Gastroesophageal sphincter (tissue), 4 donors: ENCODE results near the gene ANKRD23. TPM values are rescaled to one million over a fixed set of nuclear protein-coding genes. Genes with fewer than 3 reads are reported as not detected.

ENCODE experiments used
- ATAC-seq: fragments of 150-250 bp; one replicate; pipeline ENCODE4 v1.9.1; 2016; ENCODE audit warnings: mild to moderate bottlenecking, moderate library complexity
- H3K27ac ChIP-seq, 4 donors: fragments of 200-600 bp; sonication (generic) in 3 of 4; 1 replicate in 3 of 4; 2 replicates in 1 of 4; pipeline ENCODE4 v1.5.1; 2016 to 2019
- H3K27me3 ChIP-seq: fragments of 200-600 bp; sonication (generic); one replicate; pipeline ENCODE4 v1.5.1; 2019
- H3K36me3 ChIP-seq, 2 donors: fragments of 200-600 bp; sonication (generic); one replicate each; pipeline ENCODE4 v1.5.1; 2019; ENCODE audit warnings: control low read depth in 1 of 2
- H3K4me1 ChIP-seq, 3 donors: fragments of 200-600 bp; sonication (generic); 1 replicate in 2 of 3; 2 replicates in 1 of 3; pipeline ENCODE4 v1.5.1; 2016 to 2019; ENCODE audit warnings: control low read depth in 2 of 3
- H3K4me3 ChIP-seq, 2 donors: fragments of 200-600 bp; sonication (generic); one replicate each; pipeline ENCODE4 v1.5.1; 2019; ENCODE audit warnings: mild to moderate bottlenecking in 1 of 2, moderate library complexity in 1 of 2
- H3K9me3 ChIP-seq, 3 donors: fragments of 200-600 bp; sonication (generic); one replicate each; pipeline ENCODE4 v1.5.1; 2017 to 2019; ENCODE audit warnings: control low read depth in 2 of 3
- EP300 ChIP-seq: sonication (generic); formaldehyde crosslinking; IDR thresholded peaks from one replicate; pipeline ENCODE4 v1.6.1; 2017; ENCODE audit warnings: antibody characterized with exemption, mild to moderate bottlenecking
- POLR2A ChIP-seq, 2 donors: fragments of 450-650 bp; IDR thresholded peaks; one replicate each; pipeline ENCODE4 v1.6.1; 2017; ENCODE audit warnings: antibody characterized with exemption in 2 of 2, mild to moderate bottlenecking in 2 of 2, moderate library complexity in 1 of 2
- POLR2AphosphoS5 ChIP-seq: sonication (generic); formaldehyde crosslinking; IDR thresholded peaks from one replicate; pipeline ENCODE4 v1.6.1; 2017; ENCODE audit warnings: antibody characterized with exemption
- WGBS, 2 donors: methylation state at CpG; one replicate each; pipeline ENCODE4 v1.1.5; 2018; ENCODE audit warnings: low coverage in 1 of 2; 5-methylcytosine and 5-hydroxymethylcytosine counted together
- total RNA-seq, 4 donors: library from RNA; depleted of rRNA; stranded (reverse); fragments of >200 nt; gene quantifications; one replicate each; pipeline ENCODE4 v1.1.0, GENCODE V29; 2016
- TF ChIP-seq, protein P1 (sequence below), 4 experiments: fragments of 200-600 bp in 2 of 4; fragments of 450-650 bp in 2 of 4; sonication (generic) in 1 of 4; IDR thresholded peaks; one replicate each; pipeline ENCODE4 v1.5.1; 2017 to 2019; ENCODE audit warnings: antibody characterized with exemption in 4 of 4, mild to moderate bottlenecking in 2 of 4, moderate library complexity in 2 of 4

ANKRD23 gene
- total RNA-seq, 4 donors from 2014 or later, result 1.2 to 4.9 (median 3.1) TPM

DNA sequence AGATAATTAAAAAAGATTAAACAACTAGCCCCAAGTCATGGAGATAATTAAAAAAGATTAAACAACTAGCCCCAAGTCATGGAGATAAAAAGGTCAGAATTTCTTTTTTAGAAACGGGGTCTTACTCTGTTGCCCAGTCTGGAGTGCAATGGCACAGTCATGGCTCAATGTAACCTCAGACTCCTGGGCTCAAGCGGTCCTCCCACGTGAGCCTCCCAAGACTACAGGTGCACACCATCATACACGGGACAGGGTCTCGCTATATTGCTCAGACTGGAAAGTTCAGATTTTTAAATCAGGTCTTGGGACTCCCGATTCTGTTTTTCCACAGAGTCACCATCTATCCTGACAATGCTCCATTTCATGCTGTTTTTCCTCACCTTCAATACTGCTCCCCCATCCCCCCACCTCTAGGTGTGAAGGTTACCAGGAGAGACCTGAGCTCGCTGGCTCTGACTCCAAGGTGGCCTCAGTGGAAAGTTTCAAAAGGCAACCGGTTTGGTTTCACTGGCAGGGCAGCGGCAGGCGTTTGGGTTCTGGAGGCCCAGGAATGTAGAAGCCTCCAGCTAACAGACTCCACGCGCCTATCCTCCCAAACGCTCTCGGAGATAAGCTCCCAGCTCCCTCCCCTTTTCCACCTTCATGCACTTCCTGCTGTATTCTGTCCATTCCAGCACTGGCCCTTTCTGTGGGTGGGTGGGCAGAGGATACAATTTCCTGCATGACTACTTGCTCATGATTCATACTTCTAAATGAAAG lies 28.9 kb upstream of the ANKRD23 start:
- Histone ChIP-seq H3K4me3 (no peak overlapping the region), H3K9me3 (no peaks in the 10 kb centered on the region), H3K27ac (peak overlapping the region in 2 of 4 donors; percentile 66 to 100), H3K27me3 (no peaks in the 10 kb centered on the region), H3K4me1 (peaks cover 0 to 52% (median 22%) of the 10 kb centered on the region in 3 donors), H3K36me3 (no peaks in the 10 kb centered on the region)
- no peak for TF ChIP-seq EP300
- TF ChIP-seq POLR2AphosphoS5, result no peak
- TF ChIP-seq POLR2A (IDR thresholded peaks at IDR 0.05), result no peak
- TF ChIP-seq, protein P1, sequence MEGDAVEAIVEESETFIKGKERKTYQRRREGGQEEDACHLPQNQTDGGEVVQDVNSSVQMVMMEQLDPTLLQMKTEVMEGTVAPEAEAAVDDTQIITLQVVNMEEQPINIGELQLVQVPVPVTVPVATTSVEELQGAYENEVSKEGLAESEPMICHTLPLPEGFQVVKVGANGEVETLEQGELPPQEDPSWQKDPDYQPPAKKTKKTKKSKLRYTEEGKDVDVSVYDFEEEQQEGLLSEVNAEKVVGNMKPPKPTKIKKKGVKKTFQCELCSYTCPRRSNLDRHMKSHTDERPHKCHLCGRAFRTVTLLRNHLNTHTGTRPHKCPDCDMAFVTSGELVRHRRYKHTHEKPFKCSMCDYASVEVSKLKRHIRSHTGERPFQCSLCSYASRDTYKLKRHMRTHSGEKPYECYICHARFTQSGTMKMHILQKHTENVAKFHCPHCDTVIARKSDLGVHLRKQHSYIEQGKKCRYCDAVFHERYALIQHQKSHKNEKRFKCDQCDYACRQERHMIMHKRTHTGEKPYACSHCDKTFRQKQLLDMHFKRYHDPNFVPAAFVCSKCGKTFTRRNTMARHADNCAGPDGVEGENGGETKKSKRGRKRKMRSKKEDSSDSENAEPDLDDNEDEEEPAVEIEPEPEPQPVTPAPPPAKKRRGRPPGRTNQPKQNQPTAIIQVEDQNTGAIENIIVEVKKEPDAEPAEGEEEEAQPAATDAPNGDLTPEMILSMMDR (IDR thresholded peaks at IDR 0.05), result no peak
- 74 to 89% methylated on average over 4 to 12 of the region's 14 CpGs for WGBS, 2 donors
- ATAC-seq, result no peak

DNA sequence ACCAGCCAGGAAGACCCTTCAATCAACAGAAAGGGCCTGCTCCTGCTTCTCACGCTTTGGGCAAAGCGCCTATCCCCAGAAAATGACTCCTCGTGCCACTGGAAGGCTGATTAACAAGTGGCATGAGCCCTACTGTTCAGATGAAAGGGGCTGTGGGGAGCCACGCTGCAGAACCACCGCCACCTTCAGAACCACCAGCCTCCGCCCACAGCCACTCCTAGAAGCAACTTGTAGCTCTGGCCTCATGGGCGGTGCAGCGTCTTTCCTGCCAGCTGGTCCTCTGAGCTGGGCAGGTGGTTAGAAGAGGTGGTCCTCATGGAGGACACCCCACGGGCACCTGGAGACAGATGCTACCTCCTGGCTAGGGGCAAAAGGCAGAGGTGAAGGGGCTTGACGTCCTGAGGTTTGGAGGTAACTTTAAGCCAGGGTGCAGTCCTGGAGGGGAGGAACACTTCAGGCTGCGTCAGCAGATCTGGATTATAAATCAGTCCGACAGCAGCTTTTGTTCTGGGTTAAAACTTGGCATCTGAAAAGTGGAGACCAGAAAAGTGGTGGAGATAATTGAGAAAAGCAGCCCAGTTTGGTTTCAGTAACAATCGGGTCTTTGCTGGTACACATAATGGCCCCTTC lies 26.9 kb upstream of the ANKRD23 start:
- ATAC-seq, result no peak
- TF ChIP-seq POLR2AphosphoS5 (no peak), EP300 (no peak), POLR2A (IDR thresholded peaks at IDR 0.05) (peak in 1 of 2 donors; percentile 34)
- H3K9me3 ChIP-seq, result no peaks in the 10 kb centered on the region
- peak overlapping the region; percentile 74 to 99 for H3K4me3 ChIP-seq
- WGBS, 2 donors, result 3 to 8% methylated on average over 2 to 8 of the region's 13 CpGs
- peaks cover 0 to 20% of the 10 kb centered on the region in 2 donors for H3K36me3 ChIP-seq
- H3K27me3 ChIP-seq, result no peaks in the 10 kb centered on the region
- H3K27ac ChIP-seq, result peak overlapping the region; percentile 96 to 100 (median 100)
- peaks cover 0 to 72% (median 41%) of the 10 kb centered on the region in 3 donors for H3K4me1 ChIP-seq

DNA sequence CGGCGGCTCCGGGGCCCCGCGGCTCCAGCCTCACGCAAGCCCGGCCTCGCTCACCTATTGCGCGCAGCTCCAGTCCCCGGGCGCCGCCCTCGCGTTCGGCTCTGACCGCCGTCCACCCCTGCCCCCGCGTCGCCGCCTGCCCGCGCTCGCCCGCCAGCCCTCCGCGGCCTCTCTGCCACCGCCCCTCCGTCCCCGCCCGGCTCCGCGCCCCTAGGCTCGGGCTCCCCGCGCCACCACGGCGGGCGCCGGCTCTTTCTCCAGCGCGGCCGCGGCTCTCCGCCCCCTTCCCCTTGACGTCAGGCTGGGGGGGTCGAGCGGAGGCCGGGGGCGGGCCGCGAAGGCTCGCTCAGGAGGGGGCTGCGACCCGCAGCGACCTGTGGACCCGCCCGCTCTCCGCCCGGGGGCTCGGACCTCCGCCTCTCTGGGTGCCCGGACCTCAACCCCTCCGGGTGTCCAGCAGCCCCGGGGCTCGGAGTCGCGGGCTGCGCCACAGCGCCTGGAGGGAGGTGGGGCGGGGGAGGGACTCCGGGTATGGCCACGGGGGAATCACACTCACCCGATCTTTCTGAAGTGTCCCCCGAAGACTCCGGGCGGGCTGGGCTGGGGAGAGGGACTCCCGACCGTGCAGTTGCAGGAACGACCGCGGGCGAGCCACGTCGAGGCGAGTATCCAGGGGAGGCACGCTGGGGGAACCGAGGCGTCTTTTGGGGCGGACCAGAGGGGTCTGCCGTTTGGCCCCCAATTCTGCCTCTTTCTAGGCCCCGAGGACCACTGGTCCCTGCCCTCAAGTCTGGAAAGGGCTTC lies 26.2 kb upstream of the ANKRD23 start, which contains the start of gene SEMA4C:
Gene SEMA4C, minus strand, starts transcription at position 259 of the 804 bp plus-strand sequence. CDS start 2,194 bp downstream, outside the sequence.
- no peaks in the 10 kb centered on the region for H3K27me3 ChIP-seq
- ATAC-seq, result peak; percentile 45
- WGBS, 2 donors, result 0% methylated on average over 12 of the region's 93 CpGs; no CpG with 5 or more reads in 1 of the 2 donors
- no peaks in the 10 kb centered on the region for H3K9me3 ChIP-seq
- peak within 1 kb of the TSS; percentile 96 to 100 (median 100) for H3K27ac ChIP-seq
- H3K4me3 ChIP-seq, result peak within 1 kb of the TSS; percentile 74 to 99
- peaks cover 0 to 73% (median 41%) of the 10 kb centered on the region in 3 donors for H3K4me1 ChIP-seq
- H3K36me3 ChIP-seq, result peaks cover 0 to 27% of the 10 kb centered on the region in 2 donors
- peak; percentile 76 for TF ChIP-seq POLR2AphosphoS5
- no peak for TF ChIP-seq EP300
- TF ChIP-seq, protein P1 (IDR thresholded peaks at IDR 0.05), result no peak
- peak; percentile 69 to 78 for TF ChIP-seq POLR2A (IDR thresholded peaks at IDR 0.05)

DNA sequence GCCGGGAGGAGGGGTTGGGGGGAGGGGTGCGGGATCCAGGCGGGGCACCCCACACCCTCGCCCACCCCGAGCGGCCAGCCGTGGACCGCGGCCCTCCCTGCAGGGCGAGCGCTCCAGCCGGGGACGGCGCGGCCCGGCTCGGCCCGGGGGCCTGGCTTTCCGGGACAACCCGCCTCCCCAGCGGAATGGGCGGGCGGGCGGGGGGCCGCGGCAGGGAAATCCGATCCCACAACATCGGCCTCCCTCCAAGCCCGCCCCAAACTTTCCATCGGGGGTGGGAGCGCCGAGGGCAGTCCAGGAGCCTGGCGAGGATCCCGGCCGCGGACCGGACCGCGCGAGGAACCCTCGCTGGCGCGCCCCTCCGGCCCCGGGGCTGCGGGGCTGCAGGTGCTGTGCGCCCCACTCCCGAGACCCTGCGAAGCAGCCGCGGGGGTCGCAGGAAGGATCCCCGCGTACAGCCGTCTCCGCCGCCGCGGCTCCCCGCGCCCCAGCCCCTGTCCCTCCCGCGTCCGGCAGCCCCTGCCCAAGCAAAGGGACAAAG lies 25.5 kb upstream of the ANKRD23 start:
- peak; percentile 78 for ATAC-seq
- no peaks in the 10 kb centered on the region for H3K9me3 ChIP-seq
- H3K27me3 ChIP-seq, result no peaks in the 10 kb centered on the region
- TF ChIP-seq POLR2A (IDR thresholded peaks at IDR 0.05) (peak; percentile 5 to 18), POLR2AphosphoS5 (peak; percentile 68), EP300 (no peak)
- TF ChIP-seq, protein P1 (IDR thresholded peaks at IDR 0.05), result peak in 1 of 4 experiments; percentile 29
- no CpG with 5 or more reads among the region's 64 CpGs for WGBS, 2 donors
- H3K4me1 ChIP-seq, result peaks cover 0 to 73% (median 34%) of the 10 kb centered on the region in 3 donors
- H3K36me3 ChIP-seq, result peaks cover 0 to 34% of the 10 kb centered on the region in 2 donors
- H3K27ac ChIP-seq, result peak overlapping the region; percentile 96 to 100 (median 100)
- peak overlapping the region; percentile 74 to 99 for H3K4me3 ChIP-seq
